HCT116 (cell line): ENCODE data around the gene HMX1. TPM values are rescaled to one million over a fixed set of nuclear protein-coding genes. Genes with fewer than 3 reads are reported as not detected.

Source experiments
- ATAC-seq: fragments of 200-7000 bp; cut with Tn5 transposase; 2 replicates; pipeline ENCODE4 v1.9.1; 2020; ENCODE audit warnings: mild to moderate bottlenecking, moderate library complexity
- BruUV-seq: library from RNA; stranded (reverse); fragments of 400-500 nt; replicated peaks from 2 replicates; lab custom pipeline; 2021; lab: Mats Ljungman, UMichigan
- CTCF ChIA-PET: fragments of 300-600 bp; sonication (Branson Sonifier 250); formaldehyde crosslinking; loops from one replicate; lab custom pipeline; 2021; ENCODE audit warnings: antibody characterized with exemption; lab: Charles Lee
- POLR2A ChIA-PET: fragments of 300-600, 350-600 bp; sonication (Branson Sonifier 250); formaldehyde crosslinking; loops from one replicate; lab custom pipeline; 2021; ENCODE audit warnings: antibody characterized with exemption; lab: Charles Lee
- RAD21 ChIA-PET, 2 experiments: fragments of 300-600 bp; sonication (Branson Sonifier 250); formaldehyde crosslinking; loops; one replicate each; lab custom pipeline; 2023; ENCODE audit warnings: low total read pairs in 2 of 2; ENCODE audit not compliant: uncharacterized antibody in 2 of 2, unreplicated experiment in 2 of 2, low non-redundant PET in 1 of 2; lab: Charles Lee
- DNase-seq: peaks from one replicate; pipeline ENCODE4 v3.0.0-alpha.2; 2010; ENCODE audit warnings: low read depth, low spot score
- H2AFZ ChIP-seq: fragments of 200-600 bp; shearing (Covaris generic), sonication (generic); 2 replicates; pipeline ENCODE4 v1.6.1; 2017; ENCODE audit warnings: low read depth, mixed run types, mixed read lengths, antibody characterized with exemption, low read length; ENCODE audit not compliant: poor library complexity, severe bottlenecking
- H3K27ac ChIP-seq: 2 replicates; pipeline ENCODE4 v1.5.1; 2012; ENCODE audit warnings: low read depth, low read length
- H3K27me3 ChIP-seq: fragments of 200-600 bp; sonication (generic); 2 replicates; pipeline ENCODE4 v1.6.1; 2016; ENCODE audit warnings: mixed run types, low read length, mixed read lengths; ENCODE audit not compliant: insufficient read depth
- H3K36me3 ChIP-seq, 2 experiments: fragments of 200-500 bp in 1 of 2; fragments of 200-600 bp in 1 of 2; sonication (Bioruptor generic) in 1 of 2; sonication (generic) in 1 of 2; 2 replicates each; pipeline versions ENCODE4 v1.5.1 to v1.6.1; 2014 to 2016; ENCODE audit warnings: low read length in 2 of 2, inconsistent platforms in 1 of 2, mixed read lengths in 1 of 2, mixed run types in 1 of 2; ENCODE audit not compliant: insufficient read depth in 2 of 2, control insufficient read depth in 1 of 2
- H3K4me1 ChIP-seq, 2 experiments: fragments of 200-600 bp in 1 of 2; sonication (generic) in 1 of 2; 2 replicates each; pipeline versions ENCODE4 v1.5.1 to v1.6.1; 2012 to 2017; ENCODE audit warnings: low read length in 2 of 2, inconsistent platforms in 1 of 2, mild to moderate bottlenecking in 1 of 2, mixed read lengths in 1 of 2, mixed run types in 1 of 2, moderate library complexity in 1 of 2; ENCODE audit not compliant: insufficient read depth in 2 of 2, control insufficient read depth in 1 of 2
- H3K4me2 ChIP-seq: fragments of 200-600 bp; sonication (generic); 2 replicates; pipeline ENCODE4 v1.6.1; 2017; ENCODE audit warnings: mixed run types, low read length, mixed read lengths
- H3K4me3 ChIP-seq, 2 experiments: fragments of 200-600 bp in 1 of 2; sonication (generic) in 1 of 2; replicated peaks in 1 of 2; 2 replicates each; pipeline ENCODE4 v1.5.1; 2011 to 2016; ENCODE audit warnings: low read length in 2 of 2, control low read depth in 1 of 2, low read depth in 1 of 2, mild to moderate bottlenecking in 1 of 2, mixed read lengths in 1 of 2, mixed run types in 1 of 2
- H3K79me2 ChIP-seq: fragments of 200-600 bp; sonication (generic); 2 replicates; pipeline ENCODE4 v1.6.1; 2017; ENCODE audit warnings: mild to moderate bottlenecking, mixed run types, low read length, moderate library complexity, mixed read lengths; ENCODE audit not compliant: insufficient read depth
- H3K9ac ChIP-seq: fragments of 200-600 bp; sonication (generic); 2 replicates; pipeline ENCODE4 v1.6.1; 2016; ENCODE audit warnings: low read length, mixed read lengths
- H3K9me2 ChIP-seq: fragments of 200-600 bp; sonication (generic), shearing (Covaris generic); 2 replicates; pipeline ENCODE4 v1.6.1; 2017; ENCODE audit warnings: mixed run types, mild to moderate bottlenecking, moderate library complexity; ENCODE audit not compliant: insufficient read depth
- H3K9me3 ChIP-seq, 2 experiments: fragments of 200-500 bp in 1 of 2; fragments of 200-600 bp in 1 of 2; sonication (Bioruptor generic) in 1 of 2; sonication (generic) in 1 of 2; 2 replicates each; pipeline ENCODE4 v1.6.1; 2014 to 2017; ENCODE audit warnings: low read length in 2 of 2, mixed read lengths in 2 of 2, inconsistent platforms in 1 of 2, low read depth in 1 of 2, mild to moderate bottlenecking in 1 of 2, mixed run types in 1 of 2, moderate library complexity in 1 of 2; ENCODE audit not compliant: control insufficient read depth in 1 of 2, insufficient read depth in 1 of 2
- H4K20me1 ChIP-seq: fragments of 200-600 bp; sonication (generic), shearing (Covaris generic); 2 replicates; pipeline ENCODE4 v1.6.1; 2017; ENCODE audit warnings: mixed run types, mild to moderate bottlenecking, moderate library complexity; ENCODE audit not compliant: insufficient read depth
- EGR1 ChIP-seq: IDR thresholded peaks from 2 replicates; pipeline ENCODE4 v1.6.1; 2012; ENCODE audit warnings: low read depth
- EZH2phosphoT487 ChIP-seq: fragments of 200-600 bp; IDR thresholded peaks from 2 replicates; pipeline ENCODE4 v1.6.1; 2018; ENCODE audit warnings: antibody characterized with exemption, borderline replicate concordance
- POLR2AphosphoS5 ChIP-seq: IDR thresholded peaks from 2 replicates; pipeline ENCODE4 v1.6.1; 2011; ENCODE audit warnings: mild to moderate bottlenecking, low read depth, low read length, moderate library complexity
- SRF ChIP-seq: IDR thresholded peaks from 2 replicates; pipeline ENCODE4 v1.6.1; 2012; ENCODE audit warnings: low read depth
- YY1 ChIP-seq: IDR thresholded peaks from 2 replicates; pipeline ENCODE4 v1.6.1; 2011; ENCODE audit warnings: low read length, low read depth, moderate library complexity, mild to moderate bottlenecking; ENCODE audit not compliant: insufficient replicate concordance; ENCODE audit errors: extremely low read depth
- intact Hi-C: fragments of 100-400 bp; cut with micrococcal nuclease; formaldehyde crosslinking; loops from 2 replicates; pipeline ENCODE4 v1.10.0; 2022
- total RNA-seq: library from RNA; stranded (reverse); gene quantifications from one replicate; pipeline ENCODE4 v1.2.1, GENCODE V29; 2021; ENCODE audit not compliant: unreplicated experiment
- TF ChIP-seq, protein P1 (sequence below): IDR thresholded peaks from 2 replicates; pipeline ENCODE4 v1.6.1; 2012
- TF ChIP-seq, protein P2 (sequence below): IDR thresholded peaks from 2 replicates; pipeline ENCODE4 v1.6.1; 2012; ENCODE audit warnings: low read depth

Gene HMX1
- total RNA-seq, 1 experiment from 2014 or later: 0.39 TPM

- H3K4me1 ChIP-seq: peaks cover 12 to 24% of the 10 kb centered on the region in 2 experiments; a peak in 3 of 4 replicates
- no peaks in the 10 kb centered on the region for H3K36me3 ChIP-seq
- intact Hi-C loops: no loop called here
- H3K9ac ChIP-seq: no peak overlapping the region
- ATAC-seq: no peak
- ChIA-PET RAD21 (no interaction called here), POLR2A (no interaction called here)
- no peak overlapping the region for H3K4me3 ChIP-seq
- no peaks in the 10 kb centered on the region for H3K79me2 ChIP-seq
- no peak overlapping the region for H3K27ac ChIP-seq
- no peak overlapping the region for H3K4me2 ChIP-seq
- H3K9me2 ChIP-seq: no peaks in the 10 kb centered on the region
- BruUV-seq: no TSS peak
- TF ChIP-seq YY1 (no peak), SRF (no peak), EGR1 (no peak), EZH2phosphoT487 (no peak), POLR2AphosphoS5 (no peak)
- TF ChIP-seq, protein P1, sequence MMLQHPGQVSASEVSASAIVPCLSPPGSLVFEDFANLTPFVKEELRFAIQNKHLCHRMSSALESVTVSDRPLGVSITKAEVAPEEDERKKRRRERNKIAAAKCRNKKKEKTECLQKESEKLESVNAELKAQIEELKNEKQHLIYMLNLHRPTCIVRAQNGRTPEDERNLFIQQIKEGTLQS: no peak
- TF ChIP-seq, protein P2, sequence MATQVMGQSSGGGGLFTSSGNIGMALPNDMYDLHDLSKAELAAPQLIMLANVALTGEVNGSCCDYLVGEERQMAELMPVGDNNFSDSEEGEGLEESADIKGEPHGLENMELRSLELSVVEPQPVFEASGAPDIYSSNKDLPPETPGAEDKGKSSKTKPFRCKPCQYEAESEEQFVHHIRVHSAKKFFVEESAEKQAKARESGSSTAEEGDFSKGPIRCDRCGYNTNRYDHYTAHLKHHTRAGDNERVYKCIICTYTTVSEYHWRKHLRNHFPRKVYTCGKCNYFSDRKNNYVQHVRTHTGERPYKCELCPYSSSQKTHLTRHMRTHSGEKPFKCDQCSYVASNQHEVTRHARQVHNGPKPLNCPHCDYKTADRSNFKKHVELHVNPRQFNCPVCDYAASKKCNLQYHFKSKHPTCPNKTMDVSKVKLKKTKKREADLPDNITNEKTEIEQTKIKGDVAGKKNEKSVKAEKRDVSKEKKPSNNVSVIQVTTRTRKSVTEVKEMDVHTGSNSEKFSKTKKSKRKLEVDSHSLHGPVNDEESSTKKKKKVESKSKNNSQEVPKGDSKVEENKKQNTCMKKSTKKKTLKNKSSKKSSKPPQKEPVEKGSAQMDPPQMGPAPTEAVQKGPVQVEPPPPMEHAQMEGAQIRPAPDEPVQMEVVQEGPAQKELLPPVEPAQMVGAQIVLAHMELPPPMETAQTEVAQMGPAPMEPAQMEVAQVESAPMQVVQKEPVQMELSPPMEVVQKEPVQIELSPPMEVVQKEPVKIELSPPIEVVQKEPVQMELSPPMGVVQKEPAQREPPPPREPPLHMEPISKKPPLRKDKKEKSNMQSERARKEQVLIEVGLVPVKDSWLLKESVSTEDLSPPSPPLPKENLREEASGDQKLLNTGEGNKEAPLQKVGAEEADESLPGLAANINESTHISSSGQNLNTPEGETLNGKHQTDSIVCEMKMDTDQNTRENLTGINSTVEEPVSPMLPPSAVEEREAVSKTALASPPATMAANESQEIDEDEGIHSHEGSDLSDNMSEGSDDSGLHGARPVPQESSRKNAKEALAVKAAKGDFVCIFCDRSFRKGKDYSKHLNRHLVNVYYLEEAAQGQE: no peak
- TF ChIP-seq, all 23 proteins: peak for 0
- no peak for DNase-seq
- Histone ChIP-seq H2AFZ (no peak overlapping the region), H4K20me1 (no peaks in the 10 kb centered on the region), H3K9me3 (no peaks in the 10 kb centered on the region), H3K27me3 (no peaks in the 10 kb centered on the region; the same call in 1 of the 2 replicates)
- CTCF ChIA-PET: no interaction called here
Measured at GRCh38 chr4:8850074-8850829, 21.4 kb downstream of the HMX1 start.
